MM.1S (cell line): Measurements from ENCODE around the gene RBM18.

Source experiments
- DNase-seq: peaks from one replicate; pipeline ENCODE4 v3.0.0-alpha.2; 2015
- H2AFZ ChIP-seq: fragments of 300-600 bp; sonication (generic); 2 replicates; pipeline ENCODE4 v1.6.0; 2016; ENCODE audit warnings: antibody characterized with exemption, low read length
- H3F3A ChIP-seq: fragments of 300-600 bp; sonication (generic); 2 replicates; pipeline ENCODE4 v1.6.1; 2016; ENCODE audit warnings: mild to moderate bottlenecking, antibody characterized with exemption, low read length, moderate library complexity, mixed read lengths; ENCODE audit not compliant: insufficient read depth
- H3K27ac ChIP-seq: fragments of 300-600 bp; sonication (generic); 2 replicates; pipeline ENCODE4 v1.5.1; 2016; ENCODE audit warnings: mild to moderate bottlenecking, low read length
- H3K27me3 ChIP-seq: fragments of 300-600 bp; sonication (generic); replicated peaks from 2 replicates; pipeline ENCODE4 v1.6.0; 2016; ENCODE audit warnings: low read length; ENCODE audit not compliant: insufficient read depth
- H3K36me3 ChIP-seq: fragments of 300-600 bp; sonication (generic); replicated peaks from 2 replicates; pipeline ENCODE4 v1.6.1; 2016; ENCODE audit warnings: mild to moderate bottlenecking, low read length, mixed read lengths; ENCODE audit not compliant: insufficient read depth
- H3K4me1 ChIP-seq: fragments of 300-600 bp; sonication (generic); 2 replicates; pipeline ENCODE4 v1.6.1; 2016; ENCODE audit warnings: low read length, mixed read lengths
- H3K4me2 ChIP-seq: fragments of 300-600 bp; sonication (generic); 2 replicates; pipeline ENCODE4 v1.6.0; 2016; ENCODE audit warnings: low read depth, low read length
- H3K4me3 ChIP-seq: fragments of 300-600 bp; sonication (generic); 2 replicates; pipeline ENCODE4 v1.5.1; 2016; ENCODE audit warnings: low read length, mixed read lengths
- H3K79me2 ChIP-seq: fragments of 300-600 bp; sonication (generic); 2 replicates; pipeline ENCODE4 v1.6.1; 2016; ENCODE audit warnings: mixed run types, low read length, mixed read lengths
- H3K9ac ChIP-seq: fragments of 300-600 bp; sonication (generic); 2 replicates; pipeline ENCODE4 v1.6.1; 2016; ENCODE audit warnings: low read length, mixed read lengths
- H3K9me2 ChIP-seq: fragments of 300-600 bp; sonication (generic); replicated peaks from 2 replicates; pipeline ENCODE4 v1.6.1; 2016; ENCODE audit warnings: mild to moderate bottlenecking, low read length, mixed read lengths; ENCODE audit not compliant: insufficient read depth
- H3K9me3 ChIP-seq: fragments of 300-600 bp; sonication (generic); replicated peaks from 2 replicates; pipeline ENCODE4 v1.6.1; 2016; ENCODE audit warnings: mild to moderate bottlenecking, low read length, mixed read lengths; ENCODE audit not compliant: insufficient read depth
- H4K20me1 ChIP-seq: fragments of 300-600 bp; sonication (generic); 2 replicates; pipeline ENCODE4 v1.6.1; 2016; ENCODE audit warnings: mild to moderate bottlenecking, low read length, moderate library complexity, mixed read lengths; ENCODE audit not compliant: insufficient read depth
- CTCF ChIP-seq: fragments of 300-600 bp; sonication (generic); IDR thresholded peaks from 2 replicates; pipeline ENCODE4 v1.5.1; 2016; ENCODE audit warnings: antibody characterized with exemption, low read length, mixed read lengths
- EZH2 ChIP-seq: fragments of 300-600 bp; sonication (generic); optimal IDR thresholded peaks from 2 replicates; pipeline ENCODE3; 2017; ENCODE audit warnings: low read depth, mild to moderate bottlenecking, antibody characterized with exemption, low read length, mixed read lengths
- EZH2phosphoT487 ChIP-seq: fragments of 300-600 bp; sonication (generic); IDR thresholded peaks from 2 replicates; pipeline ENCODE4 v1.6.1; 2018; ENCODE audit warnings: antibody characterized with exemption, low read length

Gene RBM18

DNA sequence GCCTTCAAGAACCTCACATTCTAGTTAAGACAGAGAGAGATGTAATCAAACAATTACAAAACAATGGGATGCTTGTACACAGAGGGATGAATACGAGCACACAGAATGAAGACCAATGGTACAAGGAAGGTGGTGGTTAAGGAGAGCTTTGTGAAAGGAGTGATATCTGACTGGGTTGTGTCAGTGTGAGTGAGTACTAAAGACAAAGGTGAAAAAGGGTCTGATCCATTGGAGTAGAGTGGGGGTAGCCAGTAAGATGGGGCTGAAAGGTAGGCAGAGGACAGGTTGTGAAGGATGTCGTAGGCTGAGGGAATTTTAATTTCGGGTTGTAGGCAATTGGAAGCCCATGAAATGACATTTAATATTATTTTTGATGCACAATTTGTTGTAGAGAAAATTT, 9.9 kb downstream of the RBM18 start:
- no peaks in the 10 kb centered on the region for H3K27me3 ChIP-seq
- H4K20me1 ChIP-seq: no peaks in the 10 kb centered on the region
- H3F3A ChIP-seq: no peaks in the 10 kb centered on the region
- H3K79me2 ChIP-seq: peaks cover 24% of the 10 kb centered on the region
- TF ChIP-seq EZH2phosphoT487 (no peak), EZH2 (no peak), CTCF (no peak)
- no peak overlapping the region for H3K4me2 ChIP-seq
- H3K9ac ChIP-seq: no peak overlapping the region
- no peaks in the 10 kb centered on the region for H3K4me1 ChIP-seq
- H3K9me2 ChIP-seq: no peaks in the 10 kb centered on the region
- no peak overlapping the region for H2AFZ ChIP-seq
- H3K4me3 ChIP-seq: no peak overlapping the region
- no peak overlapping the region for H3K27ac ChIP-seq
- H3K9me3 ChIP-seq: no peaks in the 10 kb centered on the region
- DNase-seq: no peak
- H3K36me3 ChIP-seq: no peaks in the 10 kb centered on the region; the same call in 1 of the 2 replicates

DNA sequence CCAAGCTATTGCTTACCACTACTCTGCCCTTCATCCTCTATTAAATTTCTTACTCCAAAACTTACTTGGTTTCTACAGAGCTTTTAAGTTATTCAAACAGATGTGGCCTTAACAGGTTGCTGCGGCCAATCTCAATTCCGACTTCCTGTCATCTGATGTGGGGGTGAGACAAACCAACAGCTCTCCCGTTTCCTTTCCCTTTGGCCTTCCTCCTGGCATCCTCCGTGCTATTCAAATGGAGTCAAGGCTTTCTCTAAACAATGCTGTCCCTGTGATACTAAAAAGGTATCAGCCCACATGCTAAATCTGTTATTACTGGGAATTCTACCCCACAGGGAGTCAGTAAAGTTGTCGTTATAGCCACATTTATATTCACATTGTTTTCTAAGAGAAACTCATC, 11.8 kb downstream of the RBM18 start:
- Histone ChIP-seq H3K9ac (no peak overlapping the region), H3K4me2 (no peak overlapping the region), H3F3A (no peaks in the 10 kb centered on the region), H3K36me3 (no peaks in the 10 kb centered on the region; the same call in 1 of the 2 replicates), H4K20me1 (no peaks in the 10 kb centered on the region), H3K4me1 (no peaks in the 10 kb centered on the region), H2AFZ (no peak overlapping the region), H3K79me2 (peaks cover 22% of the 10 kb centered on the region), H3K27me3 (no peaks in the 10 kb centered on the region), H3K9me3 (no peaks in the 10 kb centered on the region), H3K4me3 (no peak overlapping the region), H3K9me2 (no peaks in the 10 kb centered on the region), H3K27ac (no peak overlapping the region)
- no peak for DNase-seq
- no peak for TF ChIP-seq EZH2
- TF ChIP-seq CTCF: no peak
- TF ChIP-seq EZH2phosphoT487: no peak

DNA sequence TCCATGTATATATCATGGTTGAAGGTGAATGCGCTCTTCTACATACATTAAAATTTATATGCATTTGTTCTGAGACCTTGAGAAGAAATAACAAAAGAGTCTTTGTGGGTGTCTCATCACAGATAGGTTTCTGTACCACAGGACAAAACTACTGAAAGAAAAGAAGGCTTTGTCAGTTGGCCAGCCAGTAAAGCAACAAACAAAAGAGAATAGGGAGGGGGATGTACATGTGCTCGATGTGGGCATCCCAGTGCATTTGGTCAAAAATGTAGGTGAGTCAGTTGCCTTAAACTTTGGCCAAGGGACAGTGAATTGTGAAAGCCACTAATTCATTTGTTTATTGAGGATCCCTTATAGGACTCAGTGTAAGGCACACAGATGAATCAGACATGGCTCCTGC, 13.3 kb downstream of the RBM18 start:
- no peaks in the 10 kb centered on the region for H3K9me2 ChIP-seq
- H3K27ac ChIP-seq: no peak overlapping the region
- no peaks in the 10 kb centered on the region for H3K27me3 ChIP-seq
- H3K36me3 ChIP-seq: no peaks in the 10 kb centered on the region; the same call in none of the 2 replicates
- H3K4me2 ChIP-seq: no peak overlapping the region
- TF ChIP-seq EZH2phosphoT487 (no peak), EZH2 (no peak), CTCF (no peak)
- no peaks in the 10 kb centered on the region for H3F3A ChIP-seq
- DNase-seq: no peak
- H3K9ac ChIP-seq: no peak overlapping the region
- H2AFZ ChIP-seq: no peak overlapping the region
- no peak overlapping the region for H3K4me3 ChIP-seq
- H3K79me2 ChIP-seq: peaks cover 13% of the 10 kb centered on the region
- H3K4me1 ChIP-seq: no peaks in the 10 kb centered on the region
- no peaks in the 10 kb centered on the region for H3K9me3 ChIP-seq
- H4K20me1 ChIP-seq: no peaks in the 10 kb centered on the region
